IMR-90 (cell line): ENCODE results near the gene CORO1C. TPM values are rescaled to one million over a fixed set of nuclear protein-coding genes. Genes with fewer than 3 reads are reported as not detected.

Source experiments
- polyA plus RNA-seq, 3 experiments: library from polyadenylated mRNA; depleted of rRNA; stranded (reverse); fragments of >200 nt; gene quantifications; 2 replicates each; pipeline ENCODE4 v1.2.3, GENCODE V29; 2012; ENCODE audit warnings: low replicate concordance in 1 of 3
- total RNA-seq: library from RNA; depleted of rRNA; stranded (reverse); fragments of >200 nt; gene quantifications from 2 replicates; pipeline ENCODE4 v1.2.3, GENCODE V29; 2012
- TF ChIP-seq, protein P1 (sequence below): conservative IDR thresholded peaks from 2 replicates; pipeline ENCODE4 v1.5.1; 2012; ENCODE audit warnings: mild to moderate bottlenecking, low read depth, low read length, improper control_type of control experiment

CORO1C gene
- total and polyA plus RNA-seq, 2 of the 4 experiments (the other 2 are of a cell fraction) = 675 to 1,100 TPM

DNA sequence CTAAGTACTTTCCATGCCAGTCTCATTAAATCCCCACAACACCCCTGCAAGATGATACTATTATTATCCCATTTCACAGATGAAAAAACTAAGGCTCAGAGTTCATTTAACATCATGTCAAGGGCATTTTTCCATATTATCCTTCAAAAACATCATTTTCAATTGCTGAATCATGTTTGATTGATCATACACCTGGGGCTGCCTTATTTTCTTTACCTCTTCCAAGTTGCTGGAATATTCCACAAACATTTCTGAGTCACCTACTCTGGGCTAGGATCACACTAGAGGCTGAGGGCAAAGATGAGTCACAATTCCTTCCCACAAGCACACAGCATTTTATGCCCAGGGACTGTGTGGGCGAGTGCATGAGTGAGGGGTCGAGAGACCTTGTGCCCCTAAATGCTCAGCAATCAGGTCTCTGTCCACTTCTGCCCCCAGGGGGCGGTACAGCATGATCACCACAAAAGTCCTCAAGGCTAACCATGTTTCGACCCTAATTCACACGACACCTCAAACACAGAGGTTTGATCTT lies 119.4 kb downstream of the CORO1C start (continued):
- TF ChIP-seq, protein P1, sequence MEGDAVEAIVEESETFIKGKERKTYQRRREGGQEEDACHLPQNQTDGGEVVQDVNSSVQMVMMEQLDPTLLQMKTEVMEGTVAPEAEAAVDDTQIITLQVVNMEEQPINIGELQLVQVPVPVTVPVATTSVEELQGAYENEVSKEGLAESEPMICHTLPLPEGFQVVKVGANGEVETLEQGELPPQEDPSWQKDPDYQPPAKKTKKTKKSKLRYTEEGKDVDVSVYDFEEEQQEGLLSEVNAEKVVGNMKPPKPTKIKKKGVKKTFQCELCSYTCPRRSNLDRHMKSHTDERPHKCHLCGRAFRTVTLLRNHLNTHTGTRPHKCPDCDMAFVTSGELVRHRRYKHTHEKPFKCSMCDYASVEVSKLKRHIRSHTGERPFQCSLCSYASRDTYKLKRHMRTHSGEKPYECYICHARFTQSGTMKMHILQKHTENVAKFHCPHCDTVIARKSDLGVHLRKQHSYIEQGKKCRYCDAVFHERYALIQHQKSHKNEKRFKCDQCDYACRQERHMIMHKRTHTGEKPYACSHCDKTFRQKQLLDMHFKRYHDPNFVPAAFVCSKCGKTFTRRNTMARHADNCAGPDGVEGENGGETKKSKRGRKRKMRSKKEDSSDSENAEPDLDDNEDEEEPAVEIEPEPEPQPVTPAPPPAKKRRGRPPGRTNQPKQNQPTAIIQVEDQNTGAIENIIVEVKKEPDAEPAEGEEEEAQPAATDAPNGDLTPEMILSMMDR = peak; percentile 47
